GM19099 (cell line): ENCODE data around the gene PPBP.

Experiments used
- POLR2A ChIP-seq: IDR thresholded peaks from 3 replicates; pipeline ENCODE4 v1.6.1; 2011; ENCODE audit warnings: low read depth; ENCODE audit not compliant: insufficient read length; ENCODE audit errors: extremely low read depth

The PPBP gene

GRCh38 chr4:74005528-74005927 lies 17.5 kb upstream of the PPBP start:
- no peak for TF ChIP-seq POLR2A

GRCh38 chr4:74004668-74005067 lies 16.7 kb upstream of the PPBP start:
- no peak for TF ChIP-seq POLR2A

- TF ChIP-seq POLR2A: no peak
Measured at GRCh38 chr4:74000301-74000700, 12.3 kb upstream of the PPBP start.

- no peak for TF ChIP-seq POLR2A
Measured at GRCh38 chr4:73998040-73999011, 10.3 kb upstream of the PPBP start, which contains the start of gene CXCL5. CXCL5 (minus strand) TSS chr4:73998677; CDS start chr4:73998581, 96 bp downstream.

GRCh38 chr4:73992050-73992449 lies 4.1 kb upstream of the PPBP start:
- no peak for TF ChIP-seq POLR2A

GRCh38 chr4:73991742-73992000 lies 3.7 kb upstream of the PPBP start:
- no peak for TF ChIP-seq POLR2A

GRCh38 chr4:73990988-73991741 lies 3.2 kb upstream of the PPBP start:
- no peak for TF ChIP-seq POLR2A

- no peak for TF ChIP-seq POLR2A
Measured at GRCh38 chr4:73989928-73990327, 1.9 kb upstream of the PPBP start.

GRCh38 chr4:73989031-73989430 lies 1.0 kb upstream of the PPBP start:
- TF ChIP-seq POLR2A: no peak

GRCh38 chr4:73985528-73985852 lies 2.5 kb downstream of the PPBP start:
- TF ChIP-seq POLR2A: no peak

- TF ChIP-seq POLR2A: no peak
Measured at GRCh38 chr4:73984736-73985527, 3.1 kb downstream of the PPBP start.

GRCh38 chr4:73979407-73979957 lies 8.5 kb downstream of the PPBP start:
- TF ChIP-seq POLR2A: no peak

GRCh38 chr4:73978886-73979285 lies 9.1 kb downstream of the PPBP start:
- TF ChIP-seq POLR2A: no peak

GRCh38 chr4:73976716-73977115 lies 11.3 kb downstream of the PPBP start:
- TF ChIP-seq POLR2A: no peak

- no peak for TF ChIP-seq POLR2A
Measured at GRCh38 chr4:73976217-73976616, 11.8 kb downstream of the PPBP start.
